ENCODE results near the gene LSM11.

LSM11 gene

DNA sequence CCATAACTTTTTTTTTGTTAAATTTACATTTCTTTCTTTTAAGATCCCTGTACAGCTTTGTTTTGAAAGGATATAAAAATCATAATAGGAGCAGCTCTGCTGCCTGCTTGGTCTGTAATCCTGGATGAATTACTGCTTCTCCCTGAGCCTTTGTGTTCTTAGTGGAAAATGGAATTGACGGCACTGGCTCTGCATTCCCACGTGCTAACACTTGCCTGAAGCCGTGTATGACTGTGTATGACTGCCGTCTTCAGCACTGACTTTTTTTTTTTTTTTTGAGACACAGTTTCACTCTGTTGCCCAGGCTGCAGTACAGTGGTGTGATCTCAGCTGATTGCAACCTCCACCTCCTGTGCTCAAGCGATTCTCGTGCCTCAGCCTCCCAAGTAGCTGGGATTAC, 7.5 kb upstream of the LSM11 start:
- no peak for DNase-seq

DNA sequence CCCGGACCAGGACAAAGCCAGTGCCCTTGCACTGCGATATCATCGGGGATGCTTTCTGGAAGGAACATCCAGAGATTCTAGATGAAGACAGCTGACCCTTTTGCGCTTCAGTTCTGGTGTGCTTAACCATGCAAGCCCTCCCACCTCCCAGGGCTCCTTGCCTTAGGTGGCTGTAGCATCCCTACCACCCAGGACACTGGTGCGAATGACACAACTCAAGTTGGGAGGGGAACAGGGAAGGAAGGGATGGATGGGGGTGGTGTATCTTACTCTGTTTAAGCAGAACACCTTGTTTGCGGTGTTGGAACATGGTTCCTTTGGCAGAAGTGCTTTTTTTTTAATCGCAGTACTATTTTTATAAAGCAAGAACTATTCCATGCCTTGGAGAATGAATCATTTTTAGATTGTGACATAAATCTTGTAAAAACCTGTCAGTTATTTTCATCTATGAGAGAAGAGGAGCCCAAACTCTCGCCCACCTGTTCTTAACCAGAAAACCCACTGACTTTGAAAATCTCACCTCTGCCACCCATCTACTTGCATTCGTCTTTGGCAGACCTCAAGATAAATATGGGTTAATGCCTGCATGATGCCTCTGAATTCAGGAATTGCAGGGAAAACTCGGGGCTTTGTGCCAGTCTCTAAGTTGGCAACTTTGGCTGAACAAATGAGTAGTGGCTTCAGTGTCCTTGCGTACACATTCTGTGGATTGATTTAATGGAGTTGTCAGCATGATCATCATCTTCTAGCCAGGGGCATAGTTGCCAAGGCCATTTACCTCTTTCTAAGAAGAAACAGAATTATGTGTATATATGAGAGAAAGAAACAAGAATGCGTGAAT, 3.9 kb upstream of the LSM11 start:
- DNase-seq, result no peak

DNA sequence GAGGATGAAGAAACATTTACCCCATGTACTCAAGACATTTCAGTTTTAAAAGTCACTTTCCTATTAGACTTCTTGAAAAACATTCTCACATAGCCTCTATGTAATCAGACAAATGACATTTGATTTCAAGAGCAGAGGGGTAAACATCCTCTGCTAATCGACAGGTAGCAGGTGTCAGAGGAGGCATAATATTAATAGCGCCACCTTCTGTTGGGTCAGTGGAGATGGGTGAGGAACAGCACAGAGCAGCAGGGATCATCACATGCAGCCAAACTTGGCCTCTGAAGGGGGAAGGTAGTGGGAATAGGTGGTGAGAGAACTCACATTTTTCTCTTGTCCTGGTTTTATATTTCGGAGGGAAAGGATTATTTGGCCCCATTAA, 3.3 kb upstream of the LSM11 start:
- no peak for DNase-seq

DNA sequence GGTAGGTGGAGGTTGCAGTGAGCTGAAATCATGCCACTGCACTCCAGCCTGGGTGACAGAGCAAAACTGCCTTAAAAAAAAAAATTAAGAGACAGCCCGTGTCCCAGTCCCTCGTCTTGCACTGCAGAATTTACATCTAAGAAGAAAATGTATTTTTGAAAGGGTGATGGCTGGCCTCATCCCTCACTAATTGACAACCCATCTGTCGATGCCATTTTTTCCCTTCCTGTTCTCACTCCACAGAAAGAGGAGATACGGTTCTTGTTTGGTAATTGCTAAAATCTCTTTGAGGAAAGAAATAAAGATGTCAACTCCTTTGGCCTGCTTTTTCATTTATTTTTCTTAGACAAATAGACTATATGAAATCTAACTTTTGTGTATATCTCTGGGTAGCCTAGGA, 2.4 kb upstream of the LSM11 start:
- no peak for DNase-seq

DNA sequence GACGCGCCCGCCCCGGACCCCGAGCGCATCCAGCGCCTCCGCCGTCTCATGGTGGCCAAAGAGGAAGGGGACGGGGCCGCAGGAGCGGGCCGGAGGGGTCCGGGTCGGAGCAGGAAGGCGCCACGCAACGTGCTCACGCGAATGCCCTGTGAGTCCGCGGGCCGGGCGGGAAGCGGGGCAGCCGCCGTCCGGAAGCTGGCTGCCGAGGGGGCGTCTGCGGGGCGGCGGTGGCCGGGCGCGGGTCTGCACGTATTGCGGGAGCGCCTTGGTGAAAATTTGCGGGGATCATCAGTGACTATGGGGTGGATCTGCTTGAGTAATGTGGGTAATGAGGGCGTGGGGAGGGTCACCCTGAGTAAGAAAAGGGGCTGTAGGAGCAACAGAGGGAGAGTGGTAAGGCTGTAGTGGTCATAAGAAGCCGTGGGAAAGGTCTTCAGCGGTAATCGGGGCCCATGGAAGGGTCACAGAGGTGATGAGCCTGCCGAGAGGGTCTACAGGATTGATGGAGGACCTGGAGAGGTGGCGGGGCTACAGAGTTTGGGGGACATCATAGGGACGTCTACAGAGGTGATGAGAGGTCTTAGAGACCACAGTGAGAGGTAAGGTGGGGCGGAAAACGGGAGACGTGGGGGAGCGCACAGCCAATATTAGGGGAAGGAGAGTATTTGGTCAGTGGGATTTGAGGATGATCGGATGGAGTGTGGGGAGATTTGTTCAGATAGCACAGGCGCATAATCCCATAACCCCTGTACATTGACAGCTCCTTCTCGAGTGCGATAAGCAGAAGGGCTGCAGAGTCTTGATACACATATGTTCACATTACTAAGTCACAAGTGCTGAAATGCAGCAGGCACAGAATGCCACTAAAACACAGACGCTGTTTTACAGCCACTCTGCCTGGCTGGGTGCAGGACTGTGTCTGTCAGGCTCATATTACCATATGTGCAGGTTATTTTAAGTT, 819 bp downstream of the LSM11 start:
- no peak for DNase-seq

DNA sequence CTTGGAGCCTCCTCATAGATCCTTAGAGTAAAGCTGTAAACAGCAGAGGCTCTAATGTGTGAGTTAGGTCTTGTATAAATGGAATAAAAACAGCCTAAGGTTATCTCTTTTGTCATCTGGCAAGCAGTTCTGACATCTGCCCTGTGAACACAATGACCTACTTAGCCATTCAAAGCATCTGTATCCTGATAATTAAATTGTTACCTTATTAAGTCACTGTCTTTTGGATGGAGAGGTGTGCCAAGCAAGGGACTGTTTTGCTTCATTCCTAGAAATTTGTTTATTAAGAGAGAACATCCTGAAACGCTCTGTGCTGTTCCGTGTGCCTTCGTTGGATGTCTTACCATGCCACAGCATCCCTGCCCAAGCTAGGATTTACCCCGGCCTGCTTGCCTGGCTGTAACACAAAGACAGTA, 1.5 kb downstream of the LSM11 start:
- DNase-seq, result no peak

DNA sequence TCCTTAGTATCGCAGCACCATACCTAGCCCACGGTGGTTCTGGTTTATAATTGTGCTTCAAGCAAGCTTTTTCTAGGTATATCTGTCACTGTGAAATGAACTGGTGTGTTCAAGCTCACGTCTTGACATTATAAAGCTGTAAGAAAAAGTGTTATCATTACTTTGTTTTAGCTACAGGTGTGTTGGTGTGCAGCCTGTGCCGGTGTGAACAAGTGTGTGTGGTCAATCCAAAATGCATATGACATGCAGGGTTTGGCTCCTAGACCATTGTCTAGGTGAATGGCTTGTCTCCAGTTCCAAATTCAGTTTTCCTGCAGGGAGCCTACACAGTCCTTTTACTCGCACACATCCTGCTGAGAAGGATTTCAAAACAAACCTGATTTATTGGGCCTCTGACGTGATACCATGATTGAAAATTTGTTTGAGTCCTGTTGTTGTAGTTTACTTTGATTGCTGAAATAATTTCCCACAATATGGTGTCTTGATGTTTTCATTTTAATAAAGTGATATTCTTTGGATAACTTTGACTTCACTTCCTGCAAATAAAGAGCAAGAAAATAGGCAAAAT, 3.7 kb downstream of the LSM11 start:
- DNase-seq, result no peak

DNA sequence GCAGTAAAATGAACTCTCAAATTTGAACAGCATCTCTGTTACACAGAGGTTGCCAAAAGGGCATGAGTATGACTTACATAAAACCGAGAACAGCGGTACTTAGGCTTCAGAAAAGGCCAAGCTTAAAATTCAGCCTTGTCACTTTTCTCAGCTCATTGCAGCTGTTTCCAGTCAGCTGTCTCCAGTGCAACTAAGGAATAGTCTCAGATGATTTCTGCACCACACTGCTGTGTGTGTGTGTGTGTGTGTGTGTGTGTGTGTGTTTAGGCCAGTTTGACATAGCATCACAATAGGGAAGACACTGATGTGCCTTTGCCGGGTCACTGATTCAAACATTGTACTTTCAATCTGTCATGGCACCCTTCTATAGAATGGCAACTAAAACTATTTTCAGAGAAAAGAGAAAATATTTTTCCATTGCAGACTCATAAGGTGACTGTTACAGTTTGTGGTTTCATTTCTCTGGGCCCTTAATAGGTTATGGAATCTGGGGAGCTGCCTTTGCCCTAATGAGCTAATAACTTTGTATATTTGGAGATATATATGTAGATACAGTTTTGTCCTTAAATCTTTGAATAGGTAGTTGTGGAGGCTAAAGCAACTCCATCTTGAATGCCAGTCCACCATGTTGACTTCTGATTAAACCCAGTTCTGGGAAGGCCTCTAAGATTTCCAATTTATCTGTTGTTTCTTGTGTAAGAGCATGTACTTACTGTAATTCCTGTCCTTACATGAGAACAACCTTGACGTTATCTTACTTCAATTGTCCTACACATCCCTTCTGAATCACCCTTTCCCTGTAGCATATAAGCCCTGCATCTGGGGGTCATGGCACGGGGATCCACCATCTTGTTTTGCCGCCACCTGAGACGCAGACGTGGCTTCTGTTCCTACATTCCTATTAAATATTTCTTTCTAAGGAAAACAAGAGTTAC, 4.5 kb downstream of the LSM11 start:
- DNase-seq, result no peak

DNA sequence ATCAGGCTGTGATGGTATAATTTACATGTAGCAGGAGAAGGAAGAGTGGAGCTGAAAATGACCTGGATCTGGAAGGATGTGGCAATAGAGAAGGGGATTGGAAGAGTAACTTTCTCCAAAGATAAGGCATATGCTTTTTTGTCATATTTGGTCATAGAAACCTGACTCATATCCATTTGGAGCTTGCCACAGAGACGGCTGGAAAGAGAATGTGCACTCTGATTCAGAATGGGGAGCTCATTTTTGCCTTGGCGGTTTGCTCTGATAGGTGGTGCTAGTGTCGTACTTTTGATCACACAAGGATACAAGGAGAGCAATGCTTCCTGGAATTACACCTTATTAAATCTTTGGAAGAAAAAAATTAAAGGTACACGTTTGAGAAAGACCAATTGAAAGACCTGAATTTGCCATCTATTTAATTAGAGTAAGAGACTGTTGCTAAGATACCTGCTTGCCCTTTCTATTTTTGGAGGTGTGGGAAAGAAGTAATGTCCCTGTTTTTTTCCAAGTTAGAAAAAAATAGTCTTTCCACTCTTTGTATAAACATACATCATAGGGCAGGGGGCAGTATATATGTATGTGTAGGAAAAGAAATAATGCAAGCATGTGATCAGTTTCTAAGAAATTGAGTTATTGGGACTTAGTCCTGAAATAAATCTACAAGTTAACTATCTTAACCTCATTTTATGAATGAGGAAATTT, 5.4 kb downstream of the LSM11 start:
- DNase-seq, result no peak

DNA sequence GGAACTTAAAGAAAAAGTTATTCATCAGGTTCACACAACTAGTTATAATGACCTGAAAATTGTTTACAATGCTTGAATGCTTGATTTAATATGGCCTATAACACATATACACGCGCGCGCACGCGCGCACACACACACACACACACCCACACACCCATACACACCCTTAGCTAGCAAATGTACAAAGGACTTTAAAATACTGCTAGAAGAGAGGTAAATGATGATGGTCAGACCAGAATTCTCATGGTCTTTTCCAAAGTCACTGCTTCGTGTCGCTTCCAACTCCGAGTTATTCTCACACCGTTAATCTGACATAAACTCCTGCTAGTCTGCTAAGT, 5.9 kb downstream of the LSM11 start:
- DNase-seq, result no peak

DNA sequence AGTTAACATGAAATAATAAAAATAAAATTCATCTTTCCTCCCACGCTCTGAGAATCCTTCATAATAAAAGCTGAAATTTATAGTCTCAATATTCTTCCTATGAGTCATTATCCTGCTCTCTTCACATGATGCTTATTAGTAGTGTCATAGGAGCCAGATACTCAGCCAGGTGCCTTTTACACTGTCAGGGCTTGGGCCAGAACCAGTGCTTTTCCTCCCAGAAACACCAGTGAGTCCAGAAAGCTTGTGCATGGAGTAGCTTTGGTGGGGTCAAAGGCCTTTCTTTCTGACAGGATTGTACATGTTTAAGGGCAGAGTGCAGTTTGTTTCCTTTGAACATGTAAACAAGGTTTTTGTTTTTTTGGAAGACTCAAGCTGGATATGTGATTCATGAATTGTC, 6.8 kb downstream of the LSM11 start:
- DNase-seq, result no peak

DNA sequence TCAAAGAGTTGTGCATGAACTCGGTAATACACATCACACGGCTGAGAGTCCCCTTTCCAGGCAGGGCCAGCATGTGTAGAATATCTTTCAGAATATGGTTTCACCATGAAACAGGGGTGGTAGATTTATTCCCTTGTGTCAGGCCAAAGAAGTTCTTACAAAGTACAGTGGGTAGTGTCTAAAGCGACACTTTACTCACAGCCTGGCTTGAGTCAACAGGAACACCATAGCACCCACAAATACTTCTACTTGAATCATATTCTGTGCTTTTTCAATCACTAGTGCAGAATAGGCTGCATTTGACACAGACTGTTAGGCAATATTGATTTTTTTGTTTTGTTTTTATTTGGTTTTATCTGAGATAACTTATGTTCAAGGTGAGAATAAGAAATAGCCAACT, 12.6 kb downstream of the LSM11 start:
- no peak for DNase-seq

DNA sequence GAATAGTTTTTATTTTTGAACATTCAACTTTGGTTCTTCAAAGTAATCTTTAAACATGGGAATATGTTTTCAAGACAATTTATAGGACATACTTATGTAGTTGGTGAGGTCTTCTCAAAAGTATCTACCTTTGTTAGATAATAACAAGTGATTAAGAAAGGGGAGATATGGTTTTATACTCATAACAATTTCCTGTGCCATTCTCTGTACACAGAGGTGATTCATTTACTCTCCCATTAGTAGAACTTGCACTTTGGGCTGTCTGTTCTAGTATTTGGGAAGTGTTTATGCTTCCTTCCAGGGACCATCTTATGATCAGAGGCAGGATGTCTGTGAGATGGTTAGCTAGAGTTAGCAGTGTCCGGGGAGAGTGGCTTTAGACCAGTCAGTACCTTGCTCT, 15.2 kb downstream of the LSM11 start:
- no peak for DNase-seq

DNA sequence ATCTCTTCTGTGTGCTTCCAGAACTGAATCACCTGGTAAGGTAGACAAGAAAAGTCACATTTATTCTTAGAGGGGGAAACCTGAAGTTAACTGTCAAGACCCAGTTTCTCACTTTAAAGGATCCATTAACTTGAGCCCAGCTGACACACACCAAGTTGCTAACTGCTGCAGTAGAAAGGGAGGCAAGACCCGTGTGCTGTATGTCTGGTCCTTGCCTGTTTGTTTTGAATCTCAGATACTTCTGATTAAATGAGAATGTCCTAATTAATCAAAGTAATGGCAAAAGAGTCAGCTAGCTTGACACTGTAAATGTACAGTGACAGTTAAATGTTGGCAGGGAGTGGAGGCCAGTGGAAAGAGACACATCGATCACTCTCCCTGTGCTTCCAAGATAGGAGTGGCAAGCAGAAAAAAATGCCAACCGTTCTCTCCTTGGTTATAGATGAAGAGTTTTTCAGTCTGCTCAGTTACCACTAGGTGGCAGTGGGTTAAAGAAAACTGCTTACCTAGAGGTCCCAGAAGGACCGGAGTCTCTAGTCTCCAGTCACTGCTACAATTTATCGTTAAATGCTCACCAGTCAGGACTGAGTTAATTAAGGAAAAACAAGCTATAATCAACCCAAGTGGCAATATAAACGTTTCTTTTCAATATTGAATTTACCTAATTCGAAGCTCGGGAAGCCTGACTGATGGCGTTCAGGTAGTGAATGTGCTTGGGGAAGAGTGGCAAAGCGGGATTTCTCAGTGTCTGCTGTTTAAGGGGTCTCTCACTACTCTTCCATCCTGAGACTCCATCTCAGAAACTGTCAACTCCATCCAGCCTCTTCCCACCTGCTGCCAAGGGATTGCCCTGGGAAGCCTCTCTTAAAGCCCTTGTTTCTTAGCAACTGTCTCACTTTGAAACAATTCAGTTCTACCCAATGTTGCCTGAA, 18.4 kb downstream of the LSM11 start:
- peak; percentile 37 for DNase-seq

DNA sequence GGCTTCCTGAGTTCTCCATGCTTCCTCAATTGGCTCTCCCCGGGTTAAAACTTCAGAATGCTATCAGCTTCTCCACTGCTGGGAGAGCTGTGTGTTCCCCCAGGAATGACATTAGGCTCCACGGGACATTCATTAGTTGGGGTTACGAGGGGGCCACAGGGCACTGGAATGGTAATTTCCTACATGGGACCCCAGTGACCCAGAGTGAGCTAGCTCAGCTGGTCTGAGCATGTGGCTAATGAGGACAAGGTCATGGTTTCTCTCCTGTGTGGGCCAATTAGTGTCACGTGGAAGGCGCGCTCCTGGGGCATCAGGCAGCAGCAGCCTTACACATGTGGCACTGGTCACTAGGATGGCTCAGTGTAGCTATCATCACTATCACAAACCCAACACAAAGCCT, 21.0 kb downstream of the LSM11 start:
- DNase-seq, result no peak

DNA sequence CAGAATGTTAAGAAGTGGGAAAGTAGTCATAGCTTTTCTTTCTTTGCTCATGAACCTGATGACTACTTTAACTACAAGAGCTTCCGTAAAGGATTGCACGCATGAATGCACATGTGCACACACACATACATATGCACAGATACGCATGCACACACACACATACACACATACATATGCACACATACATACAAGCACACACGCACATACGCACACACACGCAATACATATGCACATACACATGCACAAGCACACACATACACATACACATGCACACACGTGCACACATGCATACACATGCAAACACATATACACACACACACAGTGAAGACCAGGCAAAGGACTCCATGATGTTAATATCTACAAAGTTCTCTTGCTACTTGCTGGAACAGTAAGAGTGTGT, 22.9 kb downstream of the LSM11 start:
- DNase-seq, result no peak

DNA sequence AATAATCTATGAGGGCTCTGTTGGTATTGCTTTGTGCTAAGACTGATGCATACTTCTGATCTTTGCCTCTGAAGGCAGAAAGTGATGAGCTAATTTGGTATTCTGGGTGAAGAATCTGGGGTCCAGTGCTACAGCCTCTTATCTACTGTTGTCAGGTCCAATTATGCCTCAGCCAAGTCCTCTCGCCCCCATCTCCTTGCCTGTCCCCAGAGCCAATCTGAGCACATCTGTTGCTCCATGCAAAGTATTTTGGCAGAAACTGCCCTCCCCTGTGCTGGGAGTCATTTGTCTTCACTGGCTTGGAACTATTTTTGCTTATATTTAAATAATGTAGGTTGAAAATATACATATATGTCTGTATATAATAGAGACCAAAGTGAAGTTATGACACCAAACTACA, 23.4 kb downstream of the LSM11 start:
- no peak for DNase-seq

DNA sequence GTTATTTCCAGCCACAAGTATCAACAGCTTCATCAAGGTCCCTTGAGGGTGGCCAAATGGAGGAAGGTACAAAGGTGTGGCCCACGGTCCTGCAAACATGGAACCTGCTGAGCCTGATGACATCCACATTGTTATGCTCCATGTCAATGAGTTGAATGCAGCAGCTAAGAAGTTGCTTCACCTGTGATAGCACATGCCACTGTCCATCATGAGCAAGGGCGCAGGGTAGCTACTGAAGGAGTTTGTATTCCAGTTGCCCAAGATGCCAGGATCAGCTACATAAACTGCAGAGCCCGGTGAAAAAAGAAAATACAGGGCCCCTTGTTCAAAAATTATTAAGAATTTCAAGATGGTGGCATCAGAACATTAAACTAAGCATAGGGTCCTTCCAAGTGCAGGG, 24.2 kb downstream of the LSM11 start:
- DNase-seq, result no peak

DNA sequence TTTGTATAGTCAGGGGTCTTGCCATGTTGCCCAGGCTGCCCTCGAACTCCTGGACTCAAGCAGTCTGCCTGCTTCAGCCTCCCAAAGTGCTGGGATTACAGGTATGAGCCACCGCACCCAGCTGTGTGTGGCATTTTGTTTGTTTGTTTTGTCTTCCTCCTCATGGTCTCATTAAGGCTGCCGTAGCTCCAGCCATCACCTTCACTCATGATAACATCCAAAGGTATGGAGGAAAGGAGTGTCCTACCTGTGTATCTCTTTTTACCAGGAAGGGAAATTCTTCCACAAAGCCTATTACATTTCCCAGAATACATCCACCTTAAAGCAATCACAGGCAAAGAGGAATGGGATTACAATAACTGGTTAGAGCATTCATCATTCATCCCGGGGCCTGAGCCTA, 27.2 kb downstream of the LSM11 start:
- DNase-seq, result no peak

DNA sequence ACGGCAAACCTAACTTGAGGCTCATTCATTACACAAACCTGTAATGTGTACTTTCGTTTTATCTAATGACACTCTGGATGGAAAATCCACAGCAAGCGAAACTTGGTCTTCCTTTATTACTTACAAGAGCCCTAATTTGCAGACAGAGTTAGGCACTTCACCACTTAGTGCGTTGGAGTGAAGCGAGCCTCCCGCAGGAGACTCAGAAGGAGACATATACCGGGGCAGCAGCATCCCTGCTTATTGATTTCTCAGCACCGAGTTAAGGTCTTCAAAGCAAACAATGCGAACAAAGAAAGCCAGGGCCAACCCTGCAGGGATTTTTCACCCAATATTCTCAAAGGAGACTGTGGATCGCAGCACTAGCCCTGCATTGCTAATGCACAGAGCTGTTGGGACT, 28.6 kb downstream of the LSM11 start:
- DNase-seq, result no peak
